ENCODE data around the gene CD200R1. TPM values are rescaled to one million over a fixed set of nuclear protein-coding genes. Genes with fewer than 3 reads are reported as not detected.

The CD200R1 gene
- total and polyA plus RNA-seq, 9 of the 15 experiments (the other 6 are each of a cell fraction or from before 2014, with no cell fraction given): 0.04 to 0.23 (median 0.09) TPM; not detected in 5

GRCh38 chr3:112990672-112991602, 16.0 kb upstream of the CD200R1 start, which contains the start of gene GTPBP8 (continued):
- TF ChIP-seq RREB1 (CRISPR knock-in tag; IDR thresholded peaks at IDR 0.05) (no peak), CREB1 (IDR thresholded peaks at IDR 0.05) (peak; percentile 64), CREB1 (CRISPR knock-in tag; IDR thresholded peaks at IDR 0.05) (peak; percentile 70), GTF2E2 (tag; IDR thresholded peaks at IDR 0.05) (peak; percentile 13), AFF4 (CRISPR knock-in tag; IDR thresholded peaks at IDR 0.05) (peak; percentile 33; the same call in 1 of the 2 replicates), MCM3 (IDR thresholded peaks at IDR 0.05) (no peak), FUS (optimal IDR thresholded peaks at IDR 0.05; ENCODE audit: low read depth, low read length) (no peak), NELFE (IDR thresholded peaks at IDR 0.05; ENCODE audit: insufficient read depth, insufficient read length) (peak; percentile 14), ZBTB11 (CRISPR knock-in tag; IDR thresholded peaks at IDR 0.05) (peak; percentile 69 to 97 (median 79); a peak in 5 of 6 replicates), SMARCA4 (IDR thresholded peaks at IDR 0.05) (no peak), PML (IDR thresholded peaks at IDR 0.05; ENCODE audit: low read length) (peak; percentile 74; the same call in 1 of the 2 replicates), KDM2B (CRISPR knock-in tag; IDR thresholded peaks at IDR 0.05) (no peak), ZBTB17 (CRISPR knock-in tag; IDR thresholded peaks at IDR 0.05) (no peak), POLR2AphosphoS5 (IDR thresholded peaks at IDR 0.05; ENCODE audit: control insufficient read depth, insufficient read depth, low read depth, low read length) (peak; percentile 73)

Measured in K562 (cell line).